ENCODE measurements around the gene TNFRSF8.
"Not testable (repeated sequence)": the region's sequence is repeated elsewhere in the genome, so short reads cannot be mapped to it uniquely, and the experiment has no call there.

TNFRSF8 gene

GRCh38 chr1:12096615-12097014, 33.5 kb downstream of the TNFRSF8 start:
- TF ChIP-seq CTCF (IDR thresholded peaks at IDR 0.05; ENCODE audit: insufficient read depth, low read depth, low read length, missing control alignments), result no peak
- no peak for DNase-seq (ENCODE audit: low read depth)
- no peak overlapping the region for H3K4me3 ChIP-seq (ENCODE audit: low read depth, low read length)

GRCh38 chr1:12097321-12097720, 34.2 kb downstream of the TNFRSF8 start:
- H3K4me3 ChIP-seq (ENCODE audit: low read depth, low read length), result no peak overlapping the region
- no peak for DNase-seq (ENCODE audit: low read depth)
- TF ChIP-seq CTCF (IDR thresholded peaks at IDR 0.05; ENCODE audit: insufficient read depth, low read depth, low read length, missing control alignments), result no peak

- H3K4me3 ChIP-seq (ENCODE audit: low read depth, low read length), result no peak overlapping the region
- TF ChIP-seq CTCF (IDR thresholded peaks at IDR 0.05; ENCODE audit: insufficient read depth, low read depth, low read length, missing control alignments), result no peak
- no peak for DNase-seq (ENCODE audit: low read depth)
Measured at GRCh38 chr1:12098786-12099185, 35.7 kb downstream of the TNFRSF8 start.

- H3K4me3 ChIP-seq (ENCODE audit: low read depth, low read length), result no peak overlapping the region
- no peak for TF ChIP-seq CTCF (IDR thresholded peaks at IDR 0.05; ENCODE audit: insufficient read depth, low read depth, low read length, missing control alignments)
Measured at GRCh38 chr1:12099610-12100009, 36.5 kb downstream of the TNFRSF8 start.

GRCh38 chr1:12100071-12100470, 37.0 kb downstream of the TNFRSF8 start:
- H3K4me3 ChIP-seq (ENCODE audit: low read depth, low read length), result no peak overlapping the region
- DNase-seq (ENCODE audit: low read depth), result no peak
- TF ChIP-seq CTCF (IDR thresholded peaks at IDR 0.05; ENCODE audit: insufficient read depth, low read depth, low read length, missing control alignments), result no peak

More at GRCh38 chr1:12099610-12100009, 36.5 kb downstream of the TNFRSF8 start:
- DNase-seq (ENCODE audit: low read depth), result no peak

- not testable (repeated sequence) for DNase-seq (ENCODE audit: low read depth); H3K4me3 ChIP-seq (ENCODE audit: low read depth, low read length)
Measured at GRCh38 chr1:12101120-12101519, 38.0 kb downstream of the TNFRSF8 start.

- no peak overlapping the region for H3K4me3 ChIP-seq (ENCODE audit: low read depth, low read length)
- TF ChIP-seq CTCF (IDR thresholded peaks at IDR 0.05; ENCODE audit: insufficient read depth, low read depth, low read length, missing control alignments), result no peak
- no peak for DNase-seq (ENCODE audit: low read depth)
Measured at GRCh38 chr1:12102066-12102465, 39.0 kb downstream of the TNFRSF8 start.

Data from GM12865 (cell line).